Measurements from ENCODE around the gene PAM.
"Not testable (repeated sequence)": the region's sequence is repeated elsewhere in the genome, so short reads cannot be mapped to it uniquely, and the experiment has no call there.

PAM gene

DNA sequence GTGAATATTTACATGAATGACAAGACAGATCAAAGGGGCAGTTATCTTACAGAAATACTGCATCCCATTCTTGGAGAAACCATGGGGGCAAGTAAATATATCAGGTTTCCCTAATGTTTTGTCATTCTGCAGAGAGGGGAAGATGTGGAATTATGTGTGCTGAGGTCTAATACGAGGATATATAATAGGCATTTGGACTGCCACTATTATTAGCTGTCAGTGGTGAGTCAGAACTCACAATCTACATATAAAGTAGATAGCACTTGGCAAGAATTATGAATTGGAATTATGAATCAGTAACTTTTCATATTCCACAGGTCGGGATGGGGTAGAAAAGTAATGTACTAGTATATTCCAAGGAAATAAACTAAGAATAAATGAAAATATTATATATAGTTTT lies 243.1 kb downstream of the PAM start:
- TF ChIP-seq, protein P1, sequence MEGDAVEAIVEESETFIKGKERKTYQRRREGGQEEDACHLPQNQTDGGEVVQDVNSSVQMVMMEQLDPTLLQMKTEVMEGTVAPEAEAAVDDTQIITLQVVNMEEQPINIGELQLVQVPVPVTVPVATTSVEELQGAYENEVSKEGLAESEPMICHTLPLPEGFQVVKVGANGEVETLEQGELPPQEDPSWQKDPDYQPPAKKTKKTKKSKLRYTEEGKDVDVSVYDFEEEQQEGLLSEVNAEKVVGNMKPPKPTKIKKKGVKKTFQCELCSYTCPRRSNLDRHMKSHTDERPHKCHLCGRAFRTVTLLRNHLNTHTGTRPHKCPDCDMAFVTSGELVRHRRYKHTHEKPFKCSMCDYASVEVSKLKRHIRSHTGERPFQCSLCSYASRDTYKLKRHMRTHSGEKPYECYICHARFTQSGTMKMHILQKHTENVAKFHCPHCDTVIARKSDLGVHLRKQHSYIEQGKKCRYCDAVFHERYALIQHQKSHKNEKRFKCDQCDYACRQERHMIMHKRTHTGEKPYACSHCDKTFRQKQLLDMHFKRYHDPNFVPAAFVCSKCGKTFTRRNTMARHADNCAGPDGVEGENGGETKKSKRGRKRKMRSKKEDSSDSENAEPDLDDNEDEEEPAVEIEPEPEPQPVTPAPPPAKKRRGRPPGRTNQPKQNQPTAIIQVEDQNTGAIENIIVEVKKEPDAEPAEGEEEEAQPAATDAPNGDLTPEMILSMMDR (IDR thresholded peaks at IDR 0.05; ENCODE audit: insufficient read depth, low read depth, low read length, missing control alignments) = no peak
- DNase-seq (ENCODE audit: low read depth) = no peak

DNA sequence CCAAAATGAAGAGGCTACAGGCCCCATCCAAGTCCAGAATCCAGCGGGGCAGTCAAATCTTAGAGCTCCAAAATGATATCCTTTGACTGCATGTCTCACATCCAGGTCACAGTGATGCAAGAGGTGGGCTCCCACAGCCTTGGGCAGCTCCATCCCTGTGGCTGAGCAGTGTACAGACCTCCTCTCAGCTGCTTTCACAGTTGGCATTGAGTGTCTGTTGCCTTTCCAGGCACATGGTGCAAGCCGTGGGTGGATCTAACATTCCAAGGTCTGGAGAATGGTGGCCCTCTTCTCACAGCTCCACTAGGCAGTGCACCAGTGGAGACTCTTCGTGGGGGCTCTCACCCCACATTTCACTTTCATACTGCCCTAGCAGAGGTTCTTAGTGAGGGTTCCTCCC lies 244.1 kb downstream of the PAM start:
- no peak for DNase-seq (ENCODE audit: low read depth)
- TF ChIP-seq, protein P1 (IDR thresholded peaks at IDR 0.05; ENCODE audit: insufficient read depth, low read depth, low read length, missing control alignments) = no peak
- no peak overlapping the region for H3K4me3 ChIP-seq (ENCODE audit: low read depth, low read length)

More for the DNA sequence above, 243.1 kb downstream of the PAM start:
- no peak overlapping the region for H3K4me3 ChIP-seq (ENCODE audit: low read depth, low read length)

DNA sequence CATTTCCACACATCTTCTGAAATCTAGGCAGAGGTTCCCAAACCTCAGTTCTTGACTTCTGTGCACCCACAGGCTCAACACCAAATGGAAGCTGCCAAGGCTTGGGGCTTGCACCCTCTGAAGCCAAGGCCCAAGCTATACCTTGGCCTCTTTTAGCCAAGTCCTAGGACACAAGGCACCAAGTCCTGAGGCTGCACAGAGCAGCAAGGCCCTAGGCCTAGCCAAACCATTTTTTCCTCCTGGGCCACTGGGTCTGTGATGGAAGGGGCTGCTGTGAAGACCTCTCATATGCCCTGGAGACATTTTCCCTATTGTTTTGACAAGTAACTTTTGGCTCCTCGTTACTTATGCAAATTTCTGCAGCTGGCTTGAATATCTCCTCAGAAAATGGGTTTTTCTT lies 244.5 kb downstream of the PAM start:
- H3K4me3 ChIP-seq (ENCODE audit: low read depth, low read length) = not testable (repeated sequence)

DNA sequence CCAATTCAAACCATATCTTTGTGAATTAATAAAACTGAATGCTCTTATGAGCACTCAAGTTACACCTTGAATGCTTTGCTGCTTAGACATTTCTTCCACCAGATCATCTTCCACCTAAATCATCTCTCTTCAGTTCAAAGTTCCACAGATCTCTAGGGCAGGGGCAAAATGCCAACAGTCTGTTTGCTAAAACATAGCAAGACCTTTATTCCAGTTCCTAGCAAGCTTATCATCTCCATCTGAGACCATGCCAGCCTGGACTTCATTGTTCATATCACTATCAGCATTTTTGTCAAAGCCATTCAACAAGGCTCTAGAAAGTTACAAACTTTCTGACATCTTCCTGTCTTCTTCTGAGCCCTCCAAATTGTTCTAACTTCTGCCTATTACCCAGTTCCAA lies 245.0 kb downstream of the PAM start:
- TF ChIP-seq, protein P1 (IDR thresholded peaks at IDR 0.05; ENCODE audit: insufficient read depth, low read depth, low read length, missing control alignments) = no peak
- no peak for DNase-seq (ENCODE audit: low read depth)

More for the DNA sequence above, 244.5 kb downstream of the PAM start:
- DNase-seq (ENCODE audit: low read depth) = not testable (repeated sequence)

DNA sequence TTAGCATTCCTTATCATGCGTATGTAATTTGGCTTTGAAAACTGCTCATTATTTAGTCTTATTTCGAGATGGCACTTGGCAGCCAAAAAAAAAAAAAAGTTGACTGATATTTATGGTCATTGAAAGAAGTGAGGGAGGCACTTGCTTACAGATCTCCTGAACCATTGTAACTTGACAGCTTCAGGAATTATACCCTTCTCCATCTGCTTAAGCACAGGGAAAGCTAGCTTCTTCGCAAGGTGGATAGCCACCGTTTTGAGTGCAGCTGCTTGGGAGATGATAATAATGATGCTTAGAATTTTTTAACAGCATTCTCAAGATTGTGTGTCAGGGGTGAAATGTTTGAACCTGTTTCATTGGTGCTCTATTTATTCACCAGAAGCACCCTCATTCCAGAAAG lies 248.8 kb downstream of the PAM start:
- TF ChIP-seq, protein P1 (IDR thresholded peaks at IDR 0.05; ENCODE audit: insufficient read depth, low read depth, low read length, missing control alignments) = no peak
- no peak overlapping the region for H3K4me3 ChIP-seq (ENCODE audit: low read depth, low read length)
- no peak for DNase-seq (ENCODE audit: low read depth)

More for the DNA sequence above, 245.0 kb downstream of the PAM start:
- no peak overlapping the region for H3K4me3 ChIP-seq (ENCODE audit: low read depth, low read length)

DNA sequence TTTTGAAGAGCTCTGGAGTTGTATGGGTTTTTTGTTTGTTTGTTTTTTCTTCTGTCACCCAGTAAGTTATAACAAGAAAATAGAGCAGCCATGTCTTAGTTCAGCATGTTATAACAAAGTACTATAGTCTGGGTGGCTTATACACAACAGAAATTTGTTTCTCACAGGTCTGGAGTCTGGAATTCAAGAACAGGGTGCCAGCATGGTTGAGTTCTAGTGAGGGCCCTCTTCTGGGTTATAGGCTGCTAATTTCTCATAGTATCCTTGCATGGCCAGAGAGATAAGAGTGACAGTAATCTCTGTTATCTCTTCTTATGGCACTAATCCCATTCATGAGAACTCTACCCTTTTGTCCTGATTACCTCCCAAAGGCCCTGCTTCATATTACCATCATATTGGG lies 250.2 kb downstream of the PAM start:
- no peak for DNase-seq (ENCODE audit: low read depth)
- TF ChIP-seq, protein P1 (IDR thresholded peaks at IDR 0.05; ENCODE audit: insufficient read depth, low read depth, low read length, missing control alignments) = no peak
- no peak overlapping the region for H3K4me3 ChIP-seq (ENCODE audit: low read depth, low read length)

DNA sequence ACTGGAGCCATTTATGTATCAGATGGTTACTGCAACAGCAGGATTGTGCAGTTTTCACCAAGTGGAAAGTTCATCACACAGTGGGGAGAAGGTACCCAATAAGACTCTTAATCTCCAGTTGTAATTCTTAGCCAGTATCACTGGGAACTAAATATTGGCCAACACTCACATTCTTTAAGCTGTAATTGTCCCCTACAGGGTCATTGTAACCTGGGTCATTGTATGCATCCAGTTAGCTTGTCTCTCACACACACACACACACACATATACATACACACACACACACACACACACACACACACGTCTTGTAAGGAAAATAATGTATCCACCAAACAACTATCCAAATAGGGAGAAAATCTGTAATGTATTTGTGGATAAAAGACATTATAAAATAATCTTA lies 251.8 kb downstream of the PAM start:
- TF ChIP-seq, protein P1 (IDR thresholded peaks at IDR 0.05; ENCODE audit: insufficient read depth, low read depth, low read length, missing control alignments) = no peak
- no peak overlapping the region for H3K4me3 ChIP-seq (ENCODE audit: low read depth, low read length)
- no peak for DNase-seq (ENCODE audit: low read depth)

Measured in GM12865 (cell line).